ENCODE results near the gene TCHH. TPM values are rescaled to one million over a fixed set of nuclear protein-coding genes. Genes with fewer than 3 reads are reported as not detected.
"Not testable (repeated sequence)": the region's sequence is repeated elsewhere in the genome, so short reads cannot be mapped to it uniquely, and the experiment has no call there.

Gene TCHH
- total RNA-seq, 1 donor from 2014 or later = not detected

DNA sequence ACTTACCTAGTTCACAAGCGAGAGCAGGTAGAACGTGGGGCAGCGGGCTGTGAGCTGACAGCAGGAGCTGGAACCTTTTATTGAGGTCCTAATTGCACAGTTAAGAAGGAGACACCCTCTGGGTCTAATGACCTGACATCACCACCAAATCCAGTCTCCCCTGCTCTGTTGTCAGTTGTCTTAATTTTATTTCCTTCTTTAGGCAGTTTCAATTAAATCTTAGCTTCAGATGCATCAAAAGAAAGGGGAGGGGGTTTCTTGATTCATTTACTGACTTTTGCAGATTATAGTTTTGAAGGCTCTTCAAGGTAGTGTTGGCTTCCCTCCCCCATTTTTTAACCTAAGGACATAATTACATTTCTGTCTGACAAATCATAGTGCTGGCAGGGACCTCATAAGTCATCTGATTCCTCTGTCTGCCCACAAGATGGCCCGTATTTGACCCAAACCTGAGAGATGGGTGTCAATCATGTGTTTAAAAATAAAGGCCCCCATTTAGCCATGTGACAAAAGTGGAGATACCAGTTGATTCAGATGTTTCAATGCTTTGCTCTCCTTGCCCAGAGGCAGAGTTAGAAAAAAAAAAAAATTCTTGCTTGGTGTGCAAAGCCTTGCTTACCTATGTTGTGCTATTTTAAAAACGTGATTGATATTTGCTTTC is 26.1 kb downstream of the TCHH start, which contains the start of gene TCHHL1:
Gene TCHHL1, minus strand, starts transcription at position 51 of the 661 bp plus-strand sequence. CDS start 921 bp downstream, outside the sequence.
- no peaks in the 10 kb centered on the region for H3K4me1 Mint-ChIP-seq
- CTCF ChIA-PET = no interaction called here
- no peak within 1 kb of the TSS for H3K27ac Mint-ChIP-seq
- no peak for DNase-seq
- no peaks in the 10 kb centered on the region for H3K36me3 Mint-ChIP-seq (ENCODE audit: low read depth)
- TF ChIP-seq, protein P1, sequence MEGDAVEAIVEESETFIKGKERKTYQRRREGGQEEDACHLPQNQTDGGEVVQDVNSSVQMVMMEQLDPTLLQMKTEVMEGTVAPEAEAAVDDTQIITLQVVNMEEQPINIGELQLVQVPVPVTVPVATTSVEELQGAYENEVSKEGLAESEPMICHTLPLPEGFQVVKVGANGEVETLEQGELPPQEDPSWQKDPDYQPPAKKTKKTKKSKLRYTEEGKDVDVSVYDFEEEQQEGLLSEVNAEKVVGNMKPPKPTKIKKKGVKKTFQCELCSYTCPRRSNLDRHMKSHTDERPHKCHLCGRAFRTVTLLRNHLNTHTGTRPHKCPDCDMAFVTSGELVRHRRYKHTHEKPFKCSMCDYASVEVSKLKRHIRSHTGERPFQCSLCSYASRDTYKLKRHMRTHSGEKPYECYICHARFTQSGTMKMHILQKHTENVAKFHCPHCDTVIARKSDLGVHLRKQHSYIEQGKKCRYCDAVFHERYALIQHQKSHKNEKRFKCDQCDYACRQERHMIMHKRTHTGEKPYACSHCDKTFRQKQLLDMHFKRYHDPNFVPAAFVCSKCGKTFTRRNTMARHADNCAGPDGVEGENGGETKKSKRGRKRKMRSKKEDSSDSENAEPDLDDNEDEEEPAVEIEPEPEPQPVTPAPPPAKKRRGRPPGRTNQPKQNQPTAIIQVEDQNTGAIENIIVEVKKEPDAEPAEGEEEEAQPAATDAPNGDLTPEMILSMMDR (IDR thresholded peaks at IDR 0.05) = no peak
- H3K9me3 Mint-ChIP-seq = peaks cover 15% of the 10 kb centered on the region
- ATAC-seq (ENCODE audit: low read depth) = no peak
- peaks cover 17% of the 10 kb centered on the region for H3K27me3 Mint-ChIP-seq
- intact Hi-C loops (cut with micrococcal nuclease) = no loop called here
- POLR2A ChIA-PET = no interaction called here
- H3K4me3 Mint-ChIP-seq = no peak within 1 kb of the TSS

DNA sequence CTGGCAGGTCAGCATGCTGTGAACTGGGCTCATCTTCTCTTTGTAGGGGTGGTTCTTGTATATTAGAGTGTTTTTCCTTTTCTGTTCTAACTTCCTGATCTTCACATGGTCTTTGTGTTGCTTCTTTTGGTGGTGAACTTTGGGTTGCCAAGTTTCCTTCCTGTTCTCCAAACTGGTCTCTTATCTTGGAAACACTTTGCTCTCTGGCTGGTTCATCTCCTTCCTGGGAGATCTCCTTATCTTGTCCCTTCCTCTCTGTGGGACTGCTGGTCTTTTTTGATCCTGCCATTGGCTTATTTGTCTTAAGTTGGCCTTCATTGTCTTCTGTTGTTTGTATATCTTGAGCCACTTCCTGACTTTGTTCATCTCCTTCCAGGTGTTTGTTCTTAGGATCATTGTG is 28.5 kb downstream of the TCHH start:
- CTCF ChIA-PET = no interaction called here
- DNase-seq (no peak), ATAC-seq (ENCODE audit: low read depth) (no peak)
- Mint-ChIP-seq H3K4me3 (no peak overlapping the region), H3K9me3 (peaks cover 3% of the 10 kb centered on the region), H3K4me1 (no peaks in the 10 kb centered on the region), H3K27me3 (peaks cover 16% of the 10 kb centered on the region), H3K36me3 (ENCODE audit: low read depth) (no peaks in the 10 kb centered on the region), H3K27ac (no peak overlapping the region)
- POLR2A ChIA-PET = no interaction called here
- intact Hi-C loops (cut with micrococcal nuclease) = no loop called here
- TF ChIP-seq, protein P1 (IDR thresholded peaks at IDR 0.05) = no peak

DNA sequence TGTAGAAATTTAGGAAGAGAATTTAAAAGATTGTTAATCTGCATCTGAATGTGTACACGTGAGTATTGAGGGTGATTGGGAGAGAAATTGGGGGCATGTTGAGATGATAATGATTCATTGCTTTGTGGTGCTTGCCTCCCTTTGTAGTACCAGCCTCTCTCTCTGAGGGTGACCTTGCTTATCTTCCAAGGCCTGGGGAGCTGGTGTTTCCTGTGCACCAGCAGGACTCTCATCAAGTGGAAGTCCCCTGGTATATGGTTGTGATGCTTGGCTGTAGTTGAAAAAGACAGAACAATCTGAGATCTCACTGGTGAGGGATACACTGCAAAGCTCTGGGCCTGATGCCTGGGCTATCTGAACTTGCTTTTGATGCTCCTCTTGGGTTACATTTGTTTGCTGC is 30.4 kb downstream of the TCHH start:
- TF ChIP-seq, protein P1 (IDR thresholded peaks at IDR 0.05) = no peak
- H3K27me3 Mint-ChIP-seq = peaks cover 22% of the 10 kb centered on the region
- intact Hi-C loops (cut with micrococcal nuclease) = no loop called here
- H3K27ac Mint-ChIP-seq = no peak overlapping the region
- no peaks in the 10 kb centered on the region for H3K36me3 Mint-ChIP-seq (ENCODE audit: low read depth)
- no peaks in the 10 kb centered on the region for H3K4me1 Mint-ChIP-seq
- POLR2A ChIA-PET = no interaction called here
- DNase-seq = no peak
- no peak for ATAC-seq (ENCODE audit: low read depth)
- no peak overlapping the region for H3K4me3 Mint-ChIP-seq
- no peaks in the 10 kb centered on the region for H3K9me3 Mint-ChIP-seq
- CTCF ChIA-PET = no interaction called here

DNA sequence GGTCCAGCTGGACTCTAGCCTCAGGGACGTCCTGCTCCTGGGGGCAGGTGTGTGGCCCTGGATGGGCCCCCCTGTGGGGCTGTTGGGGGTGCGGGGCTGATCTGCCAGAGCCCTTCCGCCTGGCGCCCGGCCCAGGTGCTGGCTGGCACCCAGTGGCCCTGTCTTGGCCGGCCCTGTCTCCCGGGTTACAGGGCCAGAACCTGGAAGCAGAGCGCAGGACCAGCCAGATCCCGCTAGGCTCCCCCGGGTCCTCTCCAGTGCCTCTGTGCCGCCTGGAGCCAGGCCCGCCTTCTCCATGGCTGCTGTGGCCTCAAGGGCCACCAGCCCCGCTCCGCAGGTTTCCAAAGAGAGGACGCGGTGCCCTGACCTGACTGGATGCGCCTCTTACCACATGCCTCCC is 34.2 kb downstream of the TCHH start:
- CTCF ChIA-PET; H3K9me3 Mint-ChIP-seq; H3K4me3 Mint-ChIP-seq; ATAC-seq (ENCODE audit: low read depth); intact Hi-C loops (cut with micrococcal nuclease); POLR2A ChIA-PET; H3K4me1 Mint-ChIP-seq; H3K36me3 Mint-ChIP-seq (ENCODE audit: low read depth); DNase-seq; H3K27ac Mint-ChIP-seq: not testable (repeated sequence)
- peaks cover 22% of the 10 kb centered on the region for H3K27me3 Mint-ChIP-seq

DNA sequence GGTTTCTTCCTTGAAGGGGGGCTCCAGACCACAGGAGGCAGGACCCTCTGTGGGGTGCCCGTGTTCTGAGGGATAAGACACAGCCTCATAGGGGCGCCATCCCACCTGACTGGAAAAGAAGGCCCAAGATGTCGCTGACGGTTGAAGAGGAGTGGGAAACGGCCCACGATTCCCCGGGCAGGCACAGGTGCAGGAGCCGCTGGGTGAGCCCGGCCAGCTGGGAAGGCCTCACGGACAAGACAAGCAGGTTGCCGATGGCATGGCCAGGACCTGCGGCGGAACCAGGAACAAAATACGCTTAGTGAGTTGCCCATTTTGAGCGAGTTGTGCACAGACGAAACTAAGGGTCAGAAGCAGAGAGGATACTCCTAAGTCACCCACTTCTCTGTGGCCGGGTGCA is 34.8 kb downstream of the TCHH start:
- peaks cover 23% of the 10 kb centered on the region for H3K27me3 Mint-ChIP-seq
- CTCF ChIA-PET; intact Hi-C loops (cut with micrococcal nuclease); H3K9me3 Mint-ChIP-seq; ATAC-seq (ENCODE audit: low read depth); H3K4me3 Mint-ChIP-seq; H3K4me1 Mint-ChIP-seq; POLR2A ChIA-PET; H3K27ac Mint-ChIP-seq; H3K36me3 Mint-ChIP-seq (ENCODE audit: low read depth); DNase-seq: not testable (repeated sequence)

DNA sequence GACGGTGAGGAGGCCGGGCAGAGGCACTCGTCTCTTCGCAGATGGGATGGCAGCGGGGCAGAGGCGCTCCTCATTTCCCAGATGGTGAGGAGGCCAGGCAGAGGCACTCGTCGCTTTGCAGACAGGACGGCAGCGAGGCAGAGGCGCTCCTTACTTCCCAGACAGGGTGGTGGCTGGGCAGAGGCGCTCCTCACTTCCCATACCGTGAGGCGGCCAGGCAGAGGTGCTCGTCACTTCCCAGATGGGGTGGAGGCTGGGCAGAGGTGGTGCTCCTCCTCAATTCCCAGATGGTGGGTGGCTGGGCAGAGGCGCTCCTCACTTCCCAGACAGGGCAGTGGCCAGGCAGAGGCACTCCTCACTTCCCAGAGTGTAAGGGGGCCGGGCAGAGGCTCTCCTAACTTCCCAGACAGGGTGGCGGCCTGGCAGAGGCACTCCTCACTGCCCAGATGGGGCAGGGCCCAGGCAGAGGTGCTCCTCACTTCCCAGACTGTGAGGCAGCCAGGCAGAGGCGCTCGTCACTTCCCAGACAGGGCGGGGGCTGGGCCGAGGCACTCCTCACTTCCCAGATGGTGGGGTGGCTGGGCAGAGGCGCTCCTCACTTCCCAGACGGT is 36.3 kb downstream of the TCHH start:
- intact Hi-C loops (cut with micrococcal nuclease) = no loop called here
- Mint-ChIP-seq H3K4me3 (no peak overlapping the region), H3K9me3 (no peaks in the 10 kb centered on the region), H3K36me3 (ENCODE audit: low read depth) (no peaks in the 10 kb centered on the region), H3K27me3 (peaks cover 35% of the 10 kb centered on the region), H3K4me1 (no peaks in the 10 kb centered on the region), H3K27ac (no peak overlapping the region)
- POLR2A ChIA-PET = no interaction called here
- ATAC-seq (ENCODE audit: low read depth) = no peak
- DNase-seq = no peak
- CTCF ChIA-PET = no interaction called here
- TF ChIP-seq, protein P1 (IDR thresholded peaks at IDR 0.05) = no peak

Data from activated B cell treated with CpG ODN at 0.5 μM for 24 hours (primary cell).